CD4-positive, alpha-beta T cell treated with Interferon gamma for 1 hour (primary cell): ENCODE results near the gene SLC38A7.

ENCODE experiments used
- DNase-seq: peaks from one replicate; pipeline ENCODE4 v3.0.0-alpha.2; 2020

The SLC38A7 gene

DNA sequence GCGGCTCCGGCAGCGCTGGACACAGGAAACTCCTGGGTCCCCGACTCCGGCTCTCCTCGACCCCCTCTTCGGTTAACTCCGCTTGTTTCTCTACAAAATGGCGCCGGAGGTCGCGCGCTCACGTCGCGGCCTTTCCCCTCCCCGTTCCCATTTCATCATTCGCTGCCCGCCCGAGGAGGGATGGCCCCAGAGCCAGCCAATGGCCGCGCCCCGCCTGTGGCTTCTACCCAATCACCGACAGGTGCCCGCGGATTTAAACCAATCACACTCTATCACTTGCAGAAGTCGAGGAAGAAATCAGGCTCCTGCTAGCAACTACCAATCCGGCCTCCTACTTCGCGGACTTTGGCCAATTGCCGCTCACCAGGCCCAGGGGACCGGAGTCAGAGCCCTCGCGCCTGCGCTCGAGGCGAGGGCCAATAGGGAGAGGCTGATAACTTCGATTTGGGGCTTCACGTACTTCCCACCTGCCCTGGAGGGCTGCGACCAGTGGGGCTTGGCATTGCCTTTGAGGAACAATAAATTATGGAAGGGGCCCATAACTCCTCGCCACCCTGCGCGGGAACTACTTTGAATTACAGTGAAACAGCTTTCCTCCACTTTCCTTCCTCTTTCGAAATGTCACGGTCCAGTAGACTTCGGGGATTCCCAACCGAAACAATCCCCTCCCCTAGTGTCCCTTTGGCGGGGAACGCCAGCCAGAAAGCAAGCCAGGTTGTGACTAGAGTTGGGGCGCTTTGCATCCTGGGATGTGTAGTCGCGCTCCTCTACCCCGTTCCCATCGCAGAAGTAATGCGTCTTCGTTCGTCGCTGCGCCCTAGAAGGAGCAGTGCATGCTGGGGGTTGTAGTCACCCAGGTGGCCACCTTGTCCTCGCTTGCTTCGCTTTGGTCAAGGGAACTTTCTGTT, 54.6 kb downstream of the SLC38A7 start, which contains the start of gene CNOT1:
Gene CNOT1, minus strand, starts transcription at position 94 of the 908 bp plus-strand sequence. CDS start 30,489 bp downstream, outside the sequence.
- DNase-seq = peak; percentile 99

DNA sequence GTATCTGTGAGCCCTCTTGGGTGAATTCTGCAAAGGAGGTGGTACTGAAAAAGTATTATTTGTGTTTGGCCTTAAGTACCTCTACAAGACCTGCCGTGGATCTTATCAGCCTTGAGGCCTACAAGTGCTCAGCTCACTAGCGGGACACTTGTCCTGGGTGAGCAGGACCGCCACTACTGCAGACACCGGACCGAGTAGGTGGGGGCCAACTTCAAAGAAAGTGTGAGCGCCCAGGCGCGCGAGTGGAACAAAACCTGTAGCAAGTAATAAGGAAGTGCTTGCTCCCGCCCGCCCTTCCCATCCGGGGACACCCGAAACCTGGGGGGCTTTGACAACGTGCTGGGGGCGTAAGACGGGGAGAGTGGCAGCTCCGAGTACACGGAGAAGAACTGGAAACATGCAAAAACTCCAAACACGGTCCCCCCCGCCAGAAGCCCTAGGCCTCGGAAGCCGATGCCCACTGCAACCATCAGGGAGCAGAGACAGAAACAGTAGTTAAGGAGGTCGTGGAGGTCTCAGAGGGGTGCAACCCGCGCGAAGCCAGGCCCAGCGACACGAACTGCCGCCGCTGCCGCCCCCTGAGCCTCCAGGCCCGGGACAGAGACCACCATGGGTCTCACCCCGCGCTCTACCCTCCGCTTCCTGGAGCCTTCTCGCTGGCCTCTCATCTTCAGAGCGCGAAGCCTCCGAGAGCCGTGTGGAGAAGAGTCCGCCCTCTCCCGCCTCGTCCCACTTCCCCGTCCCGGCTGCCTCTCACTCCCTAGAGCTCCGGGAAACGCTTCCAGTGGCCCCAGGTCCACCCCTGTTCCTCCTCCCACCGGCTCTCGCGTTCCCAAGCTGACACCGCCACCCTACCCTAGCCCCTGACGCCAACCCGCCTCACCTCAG, 55.5 kb downstream of the SLC38A7 start:
- peak; percentile 40 for DNase-seq

DNA sequence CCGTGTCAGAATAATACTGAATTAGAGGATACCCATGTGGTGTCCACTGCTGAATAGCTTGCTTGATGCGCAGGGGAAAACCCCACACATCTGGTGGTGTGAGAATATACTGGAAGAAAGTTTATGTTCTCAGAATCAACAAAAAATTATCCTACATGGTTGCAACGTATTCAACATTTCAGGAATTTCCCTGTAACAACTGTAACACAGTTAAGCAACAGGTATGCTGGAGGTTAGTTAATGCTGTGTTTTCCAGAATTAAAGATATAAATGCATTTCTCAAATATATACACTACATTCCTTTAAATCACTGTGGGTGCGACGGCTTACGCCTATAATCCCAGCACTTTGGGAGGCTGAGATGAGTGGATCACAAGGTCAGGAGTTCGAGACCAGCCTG, 60.4 kb downstream of the SLC38A7 start:
- DNase-seq = no peak

DNA sequence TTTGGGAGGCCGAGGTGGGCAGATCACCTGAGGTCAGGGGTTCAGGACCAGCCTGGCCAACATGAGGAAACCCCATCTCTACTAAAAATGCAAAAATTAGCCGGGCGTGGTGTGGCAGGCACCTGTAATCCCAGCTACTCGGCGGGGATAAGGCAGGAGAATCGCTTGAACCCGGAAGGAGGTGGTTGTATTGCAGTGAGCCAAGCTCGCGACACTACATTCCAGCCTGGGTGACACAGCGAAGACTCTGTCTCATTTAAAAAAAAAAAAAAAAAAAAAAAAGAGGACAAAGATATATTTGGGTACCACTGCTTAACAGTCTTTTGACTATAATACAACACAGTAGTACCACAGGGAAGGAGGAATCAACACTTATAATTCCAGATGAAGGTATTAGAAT, 64.2 kb downstream of the SLC38A7 start:
- no peak for DNase-seq

DNA sequence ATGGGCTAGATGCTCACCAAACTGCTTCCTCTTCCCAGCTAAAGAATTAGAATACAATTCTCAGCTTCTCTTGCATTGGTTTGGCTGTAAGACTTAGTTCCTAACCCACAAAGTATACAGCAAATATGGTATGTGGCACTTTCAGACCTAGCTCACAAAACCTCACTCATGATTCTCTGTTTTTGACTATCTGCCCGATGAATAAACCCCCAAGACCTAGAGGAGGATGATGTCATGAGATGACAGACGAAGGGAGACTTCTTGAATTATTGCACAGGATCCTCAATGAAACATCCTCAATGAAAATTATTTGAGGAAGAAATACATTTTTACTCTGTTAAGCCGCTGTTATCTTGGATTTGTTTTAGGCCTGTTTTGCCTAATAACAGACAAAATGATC, 69.3 kb downstream of the SLC38A7 start:
- DNase-seq = no peak
